GM15510 (cell line): ENCODE results near the gene MPHOSPH6.

Experiments used
- POLR2A ChIP-seq: IDR thresholded peaks from 3 replicates; pipeline ENCODE4 v1.6.1; 2011; ENCODE audit warnings: borderline replicate concordance; ENCODE audit not compliant: insufficient read length; ENCODE audit errors: extremely low read depth

Gene MPHOSPH6

GRCh38 chr16:82182266-82183003 is 12.4 kb upstream of the MPHOSPH6 start:
- TF ChIP-seq POLR2A = no peak

- TF ChIP-seq POLR2A = no peak
These were observed 11.6 kb upstream of the MPHOSPH6 start for GRCh38 chr16:82181461-82182185.

- TF ChIP-seq POLR2A = no peak
These were observed 8.3 kb upstream of the MPHOSPH6 start for GRCh38 chr16:82178352-82178751.

DNA sequence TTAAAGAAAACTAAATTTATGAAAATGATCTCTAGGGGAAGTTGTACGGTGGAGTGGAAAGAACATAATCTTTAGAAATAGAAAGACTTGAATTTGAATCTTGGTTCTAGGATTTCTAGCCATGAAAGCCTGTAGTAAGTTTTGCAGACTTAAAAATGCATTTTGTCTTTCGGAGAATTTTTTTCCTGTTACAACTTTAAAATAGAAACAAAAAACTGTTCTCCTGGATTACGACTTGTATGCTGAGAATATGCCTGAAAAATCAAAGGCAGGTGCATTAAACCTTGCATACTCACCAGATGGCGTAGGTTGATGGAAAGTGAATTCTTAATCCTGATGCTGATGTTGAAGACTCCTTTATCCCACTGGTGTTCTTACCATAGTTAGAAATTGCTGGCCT is 7.5 kb upstream of the MPHOSPH6 start:
- no peak for TF ChIP-seq POLR2A

DNA sequence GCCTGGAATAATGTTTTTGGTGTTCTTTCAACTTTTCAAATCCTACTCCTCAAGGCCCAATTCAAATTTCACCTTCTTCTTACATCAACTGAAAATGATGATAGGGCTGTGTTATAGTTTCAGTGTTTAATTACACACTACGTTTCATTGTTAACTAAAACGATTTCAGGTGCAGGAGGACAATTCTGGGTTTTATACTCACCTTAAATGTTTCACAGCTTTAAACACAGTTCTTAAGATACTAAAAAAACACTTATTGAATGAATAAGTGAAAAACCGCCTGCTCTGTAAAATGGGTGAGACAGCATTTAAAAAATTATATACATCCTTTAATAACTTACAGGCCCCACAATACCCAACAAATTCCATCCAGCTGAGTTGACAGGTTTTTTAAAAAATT is 6.2 kb upstream of the MPHOSPH6 start:
- no peak for TF ChIP-seq POLR2A

GRCh38 chr16:82175627-82176026 is 5.6 kb upstream of the MPHOSPH6 start:
- TF ChIP-seq POLR2A = no peak

- TF ChIP-seq POLR2A = no peak
These were observed 2.4 kb downstream of the MPHOSPH6 start for GRCh38 chr16:82167670-82168069.

DNA sequence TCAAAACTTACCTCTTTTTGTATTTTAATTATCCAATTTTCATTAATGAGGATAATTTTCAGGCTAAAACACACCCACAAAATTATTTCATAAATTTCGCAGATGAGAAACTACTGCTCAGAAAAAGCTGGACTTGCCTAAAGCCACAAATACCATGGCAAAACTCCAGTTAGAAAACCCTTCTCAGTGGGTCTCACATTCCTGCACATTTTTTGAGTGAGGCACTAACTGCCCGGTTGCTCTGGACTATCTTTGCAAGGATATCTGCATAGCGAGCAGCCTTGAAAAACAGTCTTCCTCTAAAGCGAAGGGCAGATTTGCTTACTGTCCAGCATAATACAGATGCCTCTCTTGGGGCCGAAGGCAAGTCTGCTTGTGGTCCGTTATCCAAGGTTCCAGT is 9.8 kb downstream of the MPHOSPH6 start:
- no peak for TF ChIP-seq POLR2A

- TF ChIP-seq POLR2A = no peak
These were observed 12.2 kb downstream of the MPHOSPH6 start for GRCh38 chr16:82157836-82158235.

GRCh38 chr16:82157534-82157812 is 12.6 kb downstream of the MPHOSPH6 start:
- no peak for TF ChIP-seq POLR2A

DNA sequence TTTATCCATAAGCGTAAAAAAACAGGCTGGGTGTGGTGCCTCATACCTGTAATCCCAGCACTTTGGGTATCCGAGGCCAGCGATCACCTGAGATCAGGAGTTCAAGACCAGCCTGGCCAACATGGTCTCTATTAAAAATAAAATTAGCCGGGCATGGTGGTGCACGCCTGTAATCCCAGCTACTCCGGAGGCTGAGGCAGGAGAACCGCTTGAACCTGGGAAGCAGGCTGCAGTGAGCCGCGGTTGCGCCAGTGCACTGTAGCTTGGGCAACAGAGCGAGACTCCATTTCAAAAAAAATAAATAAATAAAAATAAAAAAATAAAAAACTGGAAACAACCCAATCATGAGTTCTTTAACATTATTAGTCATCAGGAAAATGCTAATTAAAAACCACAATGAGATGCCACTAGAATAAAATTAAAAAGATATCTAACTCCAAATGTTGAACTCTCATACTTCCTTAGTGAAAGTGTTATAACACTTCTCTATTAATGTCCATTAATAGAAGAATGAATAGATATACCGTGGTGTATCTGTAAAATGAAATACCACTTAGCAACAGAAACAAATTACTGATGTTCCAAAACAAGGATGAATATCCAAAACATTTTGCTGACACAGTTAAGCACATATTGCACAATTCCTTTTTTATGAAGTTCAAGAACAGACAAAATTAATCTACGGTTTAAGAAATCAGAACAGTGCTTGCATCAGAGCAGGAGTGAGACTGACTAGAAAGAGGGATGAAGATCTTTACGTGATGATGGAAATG is 13.1 kb downstream of the MPHOSPH6 start:
- no peak for TF ChIP-seq POLR2A

DNA sequence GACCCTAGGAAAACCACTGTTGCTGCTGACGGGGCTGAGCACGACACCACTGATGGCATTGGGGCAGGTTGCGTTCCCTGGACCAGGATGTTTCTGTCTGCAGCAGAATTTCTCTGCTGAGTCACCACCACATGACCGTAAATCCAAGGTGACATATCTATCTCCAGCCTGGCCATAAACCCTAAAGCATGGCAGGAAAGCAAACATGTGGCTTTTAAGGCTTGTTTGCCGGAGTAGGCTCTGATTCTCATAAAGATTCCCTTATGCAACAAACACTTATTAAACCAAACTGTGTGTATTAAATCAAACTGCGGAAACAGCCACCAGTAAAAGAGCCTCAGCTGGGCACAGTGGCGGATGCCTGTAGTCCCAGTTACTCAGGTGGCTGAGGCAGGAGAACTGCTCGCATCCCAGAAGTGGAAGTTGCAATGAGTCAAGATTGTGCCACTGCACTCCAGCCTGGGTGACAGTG is 17.3 kb downstream of the MPHOSPH6 start:
- TF ChIP-seq POLR2A = no peak

GRCh38 chr16:82152196-82152595 is 17.8 kb downstream of the MPHOSPH6 start:
- TF ChIP-seq POLR2A = no peak

- no peak for TF ChIP-seq POLR2A
These were observed 19.5 kb downstream of the MPHOSPH6 start for GRCh38 chr16:82150549-82150948.

DNA sequence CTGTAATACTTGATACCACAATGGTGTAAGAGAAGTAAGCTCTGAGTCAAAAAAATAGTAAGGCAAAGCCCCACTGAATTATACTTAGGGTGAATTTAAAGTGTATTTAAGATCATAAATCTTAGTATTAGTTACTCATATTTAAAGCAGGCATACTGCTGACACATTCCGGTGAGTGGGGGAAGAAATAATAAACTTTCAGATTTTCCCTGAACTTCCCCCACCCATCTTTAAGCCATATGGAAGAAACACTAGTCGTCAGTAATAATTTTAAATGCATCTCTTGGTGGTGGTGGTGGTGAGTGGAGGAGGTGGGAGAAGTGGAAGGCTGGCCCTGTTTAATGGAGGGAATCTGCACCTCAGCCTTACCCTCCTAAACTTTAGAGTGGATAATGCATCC is 20.5 kb downstream of the MPHOSPH6 start:
- TF ChIP-seq POLR2A = no peak
